Parathyroid adenoma (tissue), 2 donors: ENCODE measurements around the gene PRRT4.

Experiments
- H2AFZ ChIP-seq: fragments of 300-600 bp; sonication (generic); one replicate; pipeline ENCODE4 v1.7.0; 2017; ENCODE audit warnings: antibody characterized with exemption, mild to moderate bottlenecking
- H3K27ac ChIP-seq: fragments of 300-600 bp; sonication (generic); one replicate; pipeline ENCODE4 v1.7.0; 2017
- H3K27me3 ChIP-seq: fragments of 300-600 bp; sonication (generic); one replicate; pipeline ENCODE4 v1.7.0; 2017; ENCODE audit warnings: low read length; ENCODE audit not compliant: control insufficient read depth, insufficient read depth
- H3K36me3 ChIP-seq: fragments of 300-600 bp; sonication (generic); one replicate; pipeline ENCODE4 v1.7.0; 2017; ENCODE audit warnings: low read length; ENCODE audit not compliant: control insufficient read depth, insufficient read depth
- H3K4me1 ChIP-seq: fragments of 300-600 bp; sonication (generic); one replicate; pipeline ENCODE4 v1.7.0; 2017; ENCODE audit warnings: control low read depth
- H3K4me2 ChIP-seq: fragments of 300-600 bp; sonication (generic); one replicate; pipeline ENCODE4 v1.7.0; 2017; ENCODE audit warnings: low read length
- H3K4me3 ChIP-seq: fragments of 300-600 bp; sonication (generic); one replicate; pipeline ENCODE4 v1.7.0; 2017; ENCODE audit warnings: low read depth, low read length
- H3K79me2 ChIP-seq: fragments of 300-600 bp; sonication (generic); one replicate; pipeline ENCODE4 v1.7.0; 2017; ENCODE audit warnings: control low read depth
- H3K9ac ChIP-seq: fragments of 300-600 bp; sonication (generic); one replicate; pipeline ENCODE4 v1.7.0; 2017; ENCODE audit warnings: mild to moderate bottlenecking
- H3K9me3 ChIP-seq: fragments of 300-600 bp; sonication (generic); one replicate; pipeline ENCODE4 v1.7.0; 2017; ENCODE audit warnings: low read length; ENCODE audit not compliant: control insufficient read depth
- TF ChIP-seq, protein P1 (sequence below): fragments of 300-600 bp; sonication (generic); IDR thresholded peaks from one replicate; pipeline ENCODE4 v1.7.0; 2017; ENCODE audit warnings: antibody characterized with exemption, mild to moderate bottlenecking
- donor health status: primary hyperparathyroidism.

PRRT4 gene

GRCh38 chr7:128358233-128358632, 3.3 kb downstream of the PRRT4 start:
- H3K27me3 ChIP-seq = no peaks in the 10 kb centered on the region
- TF ChIP-seq, protein P1, sequence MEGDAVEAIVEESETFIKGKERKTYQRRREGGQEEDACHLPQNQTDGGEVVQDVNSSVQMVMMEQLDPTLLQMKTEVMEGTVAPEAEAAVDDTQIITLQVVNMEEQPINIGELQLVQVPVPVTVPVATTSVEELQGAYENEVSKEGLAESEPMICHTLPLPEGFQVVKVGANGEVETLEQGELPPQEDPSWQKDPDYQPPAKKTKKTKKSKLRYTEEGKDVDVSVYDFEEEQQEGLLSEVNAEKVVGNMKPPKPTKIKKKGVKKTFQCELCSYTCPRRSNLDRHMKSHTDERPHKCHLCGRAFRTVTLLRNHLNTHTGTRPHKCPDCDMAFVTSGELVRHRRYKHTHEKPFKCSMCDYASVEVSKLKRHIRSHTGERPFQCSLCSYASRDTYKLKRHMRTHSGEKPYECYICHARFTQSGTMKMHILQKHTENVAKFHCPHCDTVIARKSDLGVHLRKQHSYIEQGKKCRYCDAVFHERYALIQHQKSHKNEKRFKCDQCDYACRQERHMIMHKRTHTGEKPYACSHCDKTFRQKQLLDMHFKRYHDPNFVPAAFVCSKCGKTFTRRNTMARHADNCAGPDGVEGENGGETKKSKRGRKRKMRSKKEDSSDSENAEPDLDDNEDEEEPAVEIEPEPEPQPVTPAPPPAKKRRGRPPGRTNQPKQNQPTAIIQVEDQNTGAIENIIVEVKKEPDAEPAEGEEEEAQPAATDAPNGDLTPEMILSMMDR = no peak

DNA sequence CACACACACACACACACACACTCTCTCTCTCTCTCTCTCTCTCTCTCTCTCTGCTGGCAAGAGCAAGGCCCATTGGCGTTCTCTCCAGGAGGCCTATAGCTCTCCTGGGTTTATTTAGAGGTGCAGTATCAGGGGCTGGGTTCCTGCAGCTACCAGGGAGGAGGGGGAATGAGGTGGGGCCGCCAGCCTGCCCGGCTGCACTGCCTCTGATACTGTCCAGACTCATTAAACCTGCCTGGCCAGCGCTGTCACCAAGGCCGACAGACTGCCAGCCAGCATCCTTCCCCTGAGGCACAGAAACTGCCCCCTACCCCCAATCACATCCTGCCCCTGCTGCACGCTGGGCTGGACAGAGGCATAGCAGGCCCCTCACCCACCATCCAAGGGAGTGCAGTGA, 4.3 kb downstream of the PRRT4 start:
- Histone ChIP-seq H3K9ac (no peak overlapping the region), H3K4me2 (no peak overlapping the region), H3K4me1 (peaks cover 3% of the 10 kb centered on the region), H3K4me3 (no peak overlapping the region), H3K36me3 (no peaks in the 10 kb centered on the region), H3K9me3 (no peaks in the 10 kb centered on the region), H2AFZ (no peak overlapping the region), H3K27me3 (no peaks in the 10 kb centered on the region), H3K27ac (no peak overlapping the region), H3K79me2 (no peaks in the 10 kb centered on the region)
- TF ChIP-seq, protein P1 = no peak

More at GRCh38 chr7:128358233-128358632, 3.3 kb downstream of the PRRT4 start:
- H3K4me3 ChIP-seq = no peak overlapping the region
- no peak overlapping the region for H3K9ac ChIP-seq
- H3K27ac ChIP-seq = no peak overlapping the region
- H3K79me2 ChIP-seq = no peaks in the 10 kb centered on the region
- H2AFZ ChIP-seq = no peak overlapping the region
- no peaks in the 10 kb centered on the region for H3K36me3 ChIP-seq
- H3K4me2 ChIP-seq = no peak overlapping the region
- peaks cover 4% of the 10 kb centered on the region for H3K4me1 ChIP-seq
- no peaks in the 10 kb centered on the region for H3K9me3 ChIP-seq

DNA sequence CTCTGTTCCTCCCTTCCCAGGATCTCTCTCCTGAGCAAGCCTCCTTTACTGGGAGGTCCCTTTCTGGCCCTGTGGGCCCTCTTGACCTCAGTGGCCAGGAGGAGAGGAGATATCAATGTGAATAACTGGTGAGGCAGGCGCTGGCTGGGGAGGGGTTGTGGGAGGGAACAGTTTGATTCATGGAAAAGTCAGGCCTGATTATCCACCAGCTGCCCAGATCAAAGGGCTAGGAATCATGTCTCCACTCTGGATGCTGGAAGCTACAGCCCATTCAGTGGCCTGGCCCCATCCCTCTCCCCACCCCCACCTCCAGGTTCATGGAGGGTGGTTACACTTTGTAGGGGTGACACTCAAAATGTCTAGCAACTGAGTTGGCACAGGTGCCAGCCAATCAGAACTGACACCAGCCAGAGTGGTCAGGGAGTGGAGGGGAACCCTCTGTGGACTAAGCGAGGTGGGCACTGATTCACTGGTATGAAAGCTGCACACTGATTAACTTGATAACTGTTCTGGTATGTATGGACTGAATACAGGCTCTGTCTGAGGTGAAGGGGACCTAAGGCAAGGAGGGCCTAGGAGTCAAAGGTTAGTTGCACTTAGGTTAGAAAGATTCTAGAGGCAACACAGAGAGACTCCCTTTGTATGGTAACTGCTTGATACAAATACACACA, 4.8 kb downstream of the PRRT4 start:
- H3K4me3 ChIP-seq = no peak overlapping the region

DNA sequence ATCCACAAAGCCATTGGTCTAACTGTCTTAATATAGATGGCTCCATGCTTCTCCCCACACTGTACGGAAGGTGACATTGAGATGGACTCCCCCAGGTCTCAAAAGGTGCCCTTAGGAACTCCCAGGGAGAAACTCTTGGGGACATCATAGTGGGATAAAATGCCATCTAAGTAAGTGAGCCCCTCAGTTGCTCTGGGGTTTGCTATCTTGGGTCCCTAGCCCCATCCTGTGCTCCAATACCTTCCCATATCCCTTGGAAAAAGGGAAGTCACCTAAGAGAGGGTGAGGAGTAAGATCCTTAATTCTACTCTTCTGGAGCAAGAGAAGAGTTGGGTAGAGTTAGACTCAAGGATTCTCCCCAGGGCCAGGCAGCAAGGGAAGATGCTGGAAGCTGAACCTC, 7.9 kb downstream of the PRRT4 start:
- H3K27me3 ChIP-seq = no peaks in the 10 kb centered on the region
- no peak overlapping the region for H3K4me2 ChIP-seq
- H3K79me2 ChIP-seq = no peaks in the 10 kb centered on the region
- TF ChIP-seq, protein P1 = no peak
- no peak overlapping the region for H3K27ac ChIP-seq
- H2AFZ ChIP-seq = no peak overlapping the region
- H3K4me3 ChIP-seq = no peak overlapping the region
- H3K36me3 ChIP-seq = no peaks in the 10 kb centered on the region
- no peak overlapping the region for H3K9ac ChIP-seq
- H3K9me3 ChIP-seq = no peaks in the 10 kb centered on the region
- no peaks in the 10 kb centered on the region for H3K4me1 ChIP-seq

More for the DNA sequence above, 4.8 kb downstream of the PRRT4 start:
- Histone ChIP-seq H3K4me2 (no peak overlapping the region), H2AFZ (no peak overlapping the region), H3K36me3 (no peaks in the 10 kb centered on the region), H3K9me3 (no peaks in the 10 kb centered on the region), H3K27me3 (no peaks in the 10 kb centered on the region), H3K79me2 (no peaks in the 10 kb centered on the region), H3K27ac (no peak overlapping the region), H3K4me1 (no peaks in the 10 kb centered on the region), H3K9ac (no peak overlapping the region)
- TF ChIP-seq, protein P1 = no peak

- Histone ChIP-seq H3K4me1 (no peaks in the 10 kb centered on the region), H3K4me3 (no peak overlapping the region), H3K27ac (no peak overlapping the region), H3K36me3 (no peaks in the 10 kb centered on the region), H3K9ac (no peak overlapping the region), H3K9me3 (no peaks in the 10 kb centered on the region), H2AFZ (no peak overlapping the region), H3K27me3 (no peaks in the 10 kb centered on the region), H3K4me2 (no peak overlapping the region), H3K79me2 (no peaks in the 10 kb centered on the region)
- TF ChIP-seq, protein P1 = no peak
These were observed 8.3 kb downstream of the PRRT4 start for GRCh38 chr7:128353189-128353588.
